Testis (tissue), 2 donors: Measurements from ENCODE around the gene INO80C.

Experiments used
- CTCF ChIP-seq, 3 experiments: fragments of 450-650 bp in 2 of 3; fragments of 200-600 bp in 1 of 3; sonication (generic) in 1 of 3; IDR thresholded peaks; one replicate each; pipeline ENCODE4 v1.5.1; 2016 to 2019; ENCODE audit warnings: antibody characterized with exemption in 3 of 3, mild to moderate bottlenecking in 2 of 3, moderate library complexity in 1 of 3
- POLR2A ChIP-seq: fragments of 450-650 bp; IDR thresholded peaks from one replicate; pipeline ENCODE4 v1.6.1; 2017; ENCODE audit warnings: antibody characterized with exemption, mild to moderate bottlenecking, moderate library complexity

GRCh38 chr18:35441857-35442595 lies 55.7 kb downstream of the INO80C start:
- TF ChIP-seq CTCF (IDR thresholded peaks at IDR 0.05) (no peak), POLR2A (no peak)
